ENCODE results near the gene SELENON.

The SELENON gene

GRCh38 chr1:25790472-25790871 is 9.5 kb upstream of the SELENON start:
- TF ChIP-seq POLR2AphosphoS5 (IDR thresholded peaks at IDR 0.05; ENCODE audit: low read depth, low read length) = no peak
- TF ChIP-seq POLR2A (IDR thresholded peaks at IDR 0.05; ENCODE audit: low read depth, low read length) = no peak
- TF ChIP-seq SPI1 (IDR thresholded peaks at IDR 0.05; ENCODE audit: low read depth, low read length) = no peak
- no peak for TF ChIP-seq PAX5 (IDR thresholded peaks at IDR 0.05; ENCODE audit: insufficient read depth, low read length, severe bottlenecking)
- TF ChIP-seq POU2F2 (IDR thresholded peaks at IDR 0.05; ENCODE audit: low read depth, low read length) = no peak
- TF ChIP-seq TAF1 (IDR thresholded peaks at IDR 0.05; ENCODE audit: low read depth, low read length) = no peak
- DNase-seq (ENCODE audit: insufficient read length, low spot score) = no peak
- FAIRE-seq = no peak

- no peak for FAIRE-seq
- no peak for DNase-seq (ENCODE audit: insufficient read length, low spot score)
- TF ChIP-seq PAX5 (IDR thresholded peaks at IDR 0.05; ENCODE audit: insufficient read depth, low read length, severe bottlenecking) = no peak
- TF ChIP-seq POLR2A (IDR thresholded peaks at IDR 0.05; ENCODE audit: low read depth, low read length) = no peak
- no peak for TF ChIP-seq SPI1 (IDR thresholded peaks at IDR 0.05; ENCODE audit: low read depth, low read length)
- TF ChIP-seq POLR2AphosphoS5 (IDR thresholded peaks at IDR 0.05; ENCODE audit: low read depth, low read length) = no peak
- no peak for TF ChIP-seq POU2F2 (IDR thresholded peaks at IDR 0.05; ENCODE audit: low read depth, low read length)
- no peak for TF ChIP-seq TAF1 (IDR thresholded peaks at IDR 0.05; ENCODE audit: low read depth, low read length)
These were observed 7.9 kb upstream of the SELENON start for GRCh38 chr1:25792115-25792514.

- no peak for FAIRE-seq
- TF ChIP-seq TAF1 (IDR thresholded peaks at IDR 0.05; ENCODE audit: low read depth, low read length) = no peak
- TF ChIP-seq SPI1 (IDR thresholded peaks at IDR 0.05; ENCODE audit: low read depth, low read length) = no peak
- TF ChIP-seq POU2F2 (IDR thresholded peaks at IDR 0.05; ENCODE audit: low read depth, low read length) = no peak
- no peak for TF ChIP-seq PAX5 (IDR thresholded peaks at IDR 0.05; ENCODE audit: insufficient read depth, low read length, severe bottlenecking)
- no peak for TF ChIP-seq POLR2AphosphoS5 (IDR thresholded peaks at IDR 0.05; ENCODE audit: low read depth, low read length)
- TF ChIP-seq POLR2A (IDR thresholded peaks at IDR 0.05; ENCODE audit: low read depth, low read length) = no peak
- DNase-seq (ENCODE audit: insufficient read length, low spot score) = no peak
These were observed 6.3 kb upstream of the SELENON start for GRCh38 chr1:25793585-25794170.

- FAIRE-seq = no peak
- TF ChIP-seq PAX5 (IDR thresholded peaks at IDR 0.05; ENCODE audit: insufficient read depth, low read length, severe bottlenecking) (no peak), SPI1 (IDR thresholded peaks at IDR 0.05; ENCODE audit: low read depth, low read length) (no peak), POLR2A (IDR thresholded peaks at IDR 0.05; ENCODE audit: low read depth, low read length) (no peak), POLR2AphosphoS5 (IDR thresholded peaks at IDR 0.05; ENCODE audit: low read depth, low read length) (no peak), TAF1 (IDR thresholded peaks at IDR 0.05; ENCODE audit: low read depth, low read length) (no peak), POU2F2 (IDR thresholded peaks at IDR 0.05; ENCODE audit: low read depth, low read length) (no peak)
- no peak for DNase-seq (ENCODE audit: insufficient read length, low spot score)
These were observed 5.7 kb upstream of the SELENON start for GRCh38 chr1:25794325-25794724.

GRCh38 chr1:25795211-25795610 is 4.8 kb upstream of the SELENON start:
- DNase-seq (ENCODE audit: insufficient read length, low spot score) = no peak
- TF ChIP-seq TAF1 (IDR thresholded peaks at IDR 0.05; ENCODE audit: low read depth, low read length) (no peak), POLR2A (IDR thresholded peaks at IDR 0.05; ENCODE audit: low read depth, low read length) (no peak), POU2F2 (IDR thresholded peaks at IDR 0.05; ENCODE audit: low read depth, low read length) (no peak), SPI1 (IDR thresholded peaks at IDR 0.05; ENCODE audit: low read depth, low read length) (no peak), PAX5 (IDR thresholded peaks at IDR 0.05; ENCODE audit: insufficient read depth, low read length, severe bottlenecking) (no peak), POLR2AphosphoS5 (IDR thresholded peaks at IDR 0.05; ENCODE audit: low read depth, low read length) (no peak)
- no peak for FAIRE-seq

- no peak for DNase-seq (ENCODE audit: insufficient read length, low spot score)
- TF ChIP-seq PAX5 (IDR thresholded peaks at IDR 0.05; ENCODE audit: insufficient read depth, low read length, severe bottlenecking) (no peak), POLR2A (IDR thresholded peaks at IDR 0.05; ENCODE audit: low read depth, low read length) (no peak), TAF1 (IDR thresholded peaks at IDR 0.05; ENCODE audit: low read depth, low read length) (no peak), SPI1 (IDR thresholded peaks at IDR 0.05; ENCODE audit: low read depth, low read length) (no peak), POU2F2 (IDR thresholded peaks at IDR 0.05; ENCODE audit: low read depth, low read length) (no peak), POLR2AphosphoS5 (IDR thresholded peaks at IDR 0.05; ENCODE audit: low read depth, low read length) (no peak)
- FAIRE-seq = no peak
These were observed 3.8 kb upstream of the SELENON start for GRCh38 chr1:25795946-25796810.

GRCh38 chr1:25796811-25797458 is 3.1 kb upstream of the SELENON start:
- FAIRE-seq = peak; percentile 91
- no peak for DNase-seq (ENCODE audit: insufficient read length, low spot score)
- no peak for TF ChIP-seq TAF1 (IDR thresholded peaks at IDR 0.05; ENCODE audit: low read depth, low read length)
- no peak for TF ChIP-seq PAX5 (IDR thresholded peaks at IDR 0.05; ENCODE audit: insufficient read depth, low read length, severe bottlenecking)
- no peak for TF ChIP-seq POLR2A (IDR thresholded peaks at IDR 0.05; ENCODE audit: low read depth, low read length)
- TF ChIP-seq SPI1 (IDR thresholded peaks at IDR 0.05; ENCODE audit: low read depth, low read length) = no peak
- TF ChIP-seq POU2F2 (IDR thresholded peaks at IDR 0.05; ENCODE audit: low read depth, low read length) = no peak
- no peak for TF ChIP-seq POLR2AphosphoS5 (IDR thresholded peaks at IDR 0.05; ENCODE audit: low read depth, low read length)

GRCh38 chr1:25797939-25798338 is 2.1 kb upstream of the SELENON start:
- DNase-seq (ENCODE audit: insufficient read length, low spot score) = no peak
- peak; percentile 72 for FAIRE-seq

More at GRCh38 chr1:25797939-25798338, 2.1 kb upstream of the SELENON start:
- TF ChIP-seq SPI1 (IDR thresholded peaks at IDR 0.05; ENCODE audit: low read depth, low read length) (no peak), PAX5 (IDR thresholded peaks at IDR 0.05; ENCODE audit: insufficient read depth, low read length, severe bottlenecking) (no peak), TAF1 (IDR thresholded peaks at IDR 0.05; ENCODE audit: low read depth, low read length) (no peak), POLR2AphosphoS5 (IDR thresholded peaks at IDR 0.05; ENCODE audit: low read depth, low read length) (no peak), POU2F2 (IDR thresholded peaks at IDR 0.05; ENCODE audit: low read depth, low read length) (no peak), POLR2A (IDR thresholded peaks at IDR 0.05; ENCODE audit: low read depth, low read length) (no peak)

Data from GM12891 (cell line).